K562 treated with DMSO at 1 percent for 24 hours (cell line): ENCODE measurements around the gene EEF1AKMT1. TPM values are rescaled to one million over a fixed set of nuclear protein-coding genes. Genes with fewer than 3 reads are reported as not detected.

Experiments used
- total RNA-seq: library from RNA; unstranded; fragments of 300-600 nt; gene quantifications from 2 replicates; pipeline ENCODE4 v1.2.3, GENCODE V29; 2022; ENCODE audit warnings: low read depth; ENCODE audit not compliant: insufficient read depth

The EEF1AKMT1 gene
- 2.4 and 4.1 TPM in 2 replicates for total RNA-seq

GRCh38 chr13:20773194-20774080 lies at the start of gene EEF1AKMT1:
Gene EEF1AKMT1, minus strand, starts transcription at chr13:20773961. Its CDS starts 16,363 bp downstream, at chr13:20757598.

GRCh38 chr13:20702915-20703779 lies 70.6 kb downstream of the EEF1AKMT1 start, which contains the start of gene IL17D:
Gene IL17D, plus strand, starts transcription at chr13:20703699. Its CDS starts 303 bp downstream, at chr13:20704002.

Other genes with a start within 250 kb of the EEF1AKMT1 start
- gene CRYL1, start 248.1 kb downstream of the EEF1AKMT1 start, total RNA-seq, result 17.6 and 19.5 TPM in 2 replicates
- 3.7 and 4.0 TPM in 2 replicates for gene IFT88, start 206.8 kb downstream of the EEF1AKMT1 start, total RNA-seq
- 0.46 TPM in 1 of 2 replicates, not detected in the other for gene IL17D, start 70.3 kb downstream of the EEF1AKMT1 start, total RNA-seq
- gene XPO4, start 128.8 kb upstream of the EEF1AKMT1 start, total RNA-seq, result 4.4 and 5.3 TPM in 2 replicates